Neural cell (in vitro differentiated cells): Measurements from ENCODE around the gene HPS4.

ENCODE experiments used
- CTCF ChIP-seq: fragments of 450-650 bp; IDR thresholded peaks from 2 replicates; pipeline ENCODE4 v1.5.1; 2014; ENCODE audit warnings: antibody characterized with exemption, mild to moderate bottlenecking, moderate library complexity; ENCODE audit not compliant: poor library complexity, severe bottlenecking
- EP300 ChIP-seq: fragments of 450-650 bp; conservative IDR thresholded peaks from 2 replicates; pipeline ENCODE4 v1.6.1; 2014; ENCODE audit warnings: antibody characterized with exemption, mild to moderate bottlenecking, moderate library complexity; ENCODE audit not compliant: poor library complexity, severe bottlenecking
- MXI1 ChIP-seq: fragments of 450-650 bp; conservative IDR thresholded peaks from 2 replicates; pipeline ENCODE4 v1.6.1; 2014; ENCODE audit warnings: antibody characterized with exemption, mild to moderate bottlenecking; ENCODE audit not compliant: poor library complexity, severe bottlenecking
- RAD21 ChIP-seq: fragments of 450-650 bp; conservative IDR thresholded peaks from 2 replicates; pipeline ENCODE4 v1.6.1; 2014; ENCODE audit warnings: antibody characterized with exemption, mild to moderate bottlenecking, moderate library complexity
- REST ChIP-seq: IDR thresholded peaks from 2 replicates; pipeline ENCODE4 v1.6.1; 2012; ENCODE audit warnings: borderline replicate concordance

- no peak for TF ChIP-seq MXI1
- TF ChIP-seq EP300: no peak
- no peak for TF ChIP-seq CTCF
- TF ChIP-seq REST: no peak
- no peak for TF ChIP-seq RAD21
Measured at GRCh38 chr22:26481112-26481693, 2.4 kb downstream of the HPS4 start.
